Measurements from ENCODE around the gene HSP90B1. TPM values are rescaled to one million over a fixed set of nuclear protein-coding genes. Genes with fewer than 3 reads are reported as not detected.

The HSP90B1 gene
- total RNA-seq, 1 donor from 2014 or later = 666 TPM

DNA sequence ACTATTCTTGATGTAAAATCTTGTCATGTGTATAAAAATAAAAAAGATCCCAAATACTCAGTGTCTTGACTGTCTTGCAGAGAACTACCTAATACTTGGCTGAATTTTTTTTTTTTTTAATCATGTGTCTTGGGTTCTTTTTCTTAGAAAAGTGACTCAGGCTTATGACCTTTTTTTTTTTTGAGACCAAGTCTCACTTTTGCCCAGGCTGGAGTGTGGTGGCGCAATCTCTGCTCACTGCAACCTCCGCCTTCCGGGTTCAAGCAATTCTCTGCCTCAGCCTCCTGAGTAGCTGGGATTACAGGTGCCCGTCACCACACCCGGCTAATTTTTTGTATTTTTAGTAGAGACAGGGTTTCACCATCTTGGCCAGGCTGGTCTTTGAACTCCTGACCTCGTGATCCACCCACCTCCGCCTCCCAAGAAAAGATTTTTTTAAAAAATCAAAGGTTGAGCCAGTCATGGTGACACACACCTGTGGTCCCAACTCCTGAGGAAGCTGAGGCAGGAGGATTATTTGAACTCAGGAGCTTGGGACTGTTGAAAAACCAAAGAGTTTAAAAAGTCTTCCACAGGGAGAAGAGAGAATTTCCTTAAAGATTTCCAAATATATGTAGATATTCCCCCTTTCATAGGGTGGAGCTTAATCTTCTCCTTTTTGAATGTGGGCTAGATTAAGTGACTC, 17.8 kb downstream of the HSP90B1 start:
- ATAC-seq (no peak), DNase-seq (no peak)
- Histone ChIP-seq H3K4me3 (no peak overlapping the region), H3K27me3 (ENCODE audit: low read depth) (no peaks in the 10 kb centered on the region), H3K9me3 (no peaks in the 10 kb centered on the region), H3K4me1 (no peaks in the 10 kb centered on the region), H3K36me3 (peaks cover 100% of the 10 kb centered on the region), H3K27ac (no peak overlapping the region)
- TF ChIP-seq, protein P1, sequence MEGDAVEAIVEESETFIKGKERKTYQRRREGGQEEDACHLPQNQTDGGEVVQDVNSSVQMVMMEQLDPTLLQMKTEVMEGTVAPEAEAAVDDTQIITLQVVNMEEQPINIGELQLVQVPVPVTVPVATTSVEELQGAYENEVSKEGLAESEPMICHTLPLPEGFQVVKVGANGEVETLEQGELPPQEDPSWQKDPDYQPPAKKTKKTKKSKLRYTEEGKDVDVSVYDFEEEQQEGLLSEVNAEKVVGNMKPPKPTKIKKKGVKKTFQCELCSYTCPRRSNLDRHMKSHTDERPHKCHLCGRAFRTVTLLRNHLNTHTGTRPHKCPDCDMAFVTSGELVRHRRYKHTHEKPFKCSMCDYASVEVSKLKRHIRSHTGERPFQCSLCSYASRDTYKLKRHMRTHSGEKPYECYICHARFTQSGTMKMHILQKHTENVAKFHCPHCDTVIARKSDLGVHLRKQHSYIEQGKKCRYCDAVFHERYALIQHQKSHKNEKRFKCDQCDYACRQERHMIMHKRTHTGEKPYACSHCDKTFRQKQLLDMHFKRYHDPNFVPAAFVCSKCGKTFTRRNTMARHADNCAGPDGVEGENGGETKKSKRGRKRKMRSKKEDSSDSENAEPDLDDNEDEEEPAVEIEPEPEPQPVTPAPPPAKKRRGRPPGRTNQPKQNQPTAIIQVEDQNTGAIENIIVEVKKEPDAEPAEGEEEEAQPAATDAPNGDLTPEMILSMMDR (IDR thresholded peaks at IDR 0.05) = no peak
- intact Hi-C loops (cut with DNase I) = no loop called here

DNA sequence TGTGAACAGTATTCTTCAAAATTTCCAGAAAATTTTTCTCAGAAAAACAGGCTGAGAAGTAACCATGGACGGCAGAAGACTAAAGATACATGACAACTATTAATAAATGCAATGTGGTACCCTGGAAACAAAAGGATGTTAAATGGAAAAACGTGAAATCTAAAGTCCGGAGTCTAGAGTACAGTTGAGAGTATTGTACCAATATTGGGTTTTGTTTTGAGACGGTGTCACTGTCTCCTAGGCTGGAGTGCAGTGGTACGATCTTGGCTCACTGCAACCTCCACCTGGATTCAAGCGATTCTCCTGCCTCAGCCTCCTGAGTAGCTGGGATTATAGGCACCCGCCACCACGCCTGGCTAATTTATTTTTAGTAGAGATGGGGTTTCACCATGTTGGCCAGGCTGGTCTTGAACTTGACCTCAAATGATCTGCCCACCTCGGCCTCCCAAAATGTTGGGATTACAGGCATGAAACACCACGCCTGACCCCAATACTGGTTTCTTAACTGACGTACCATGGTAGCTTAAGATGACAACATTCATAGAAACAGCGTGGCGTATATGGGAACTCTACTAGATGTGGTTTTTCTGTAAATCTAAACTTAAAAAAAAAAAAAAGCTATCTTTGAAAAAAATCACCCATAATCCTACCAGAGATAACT, 18.7 kb downstream of the HSP90B1 start:
- TF ChIP-seq, protein P1 (IDR thresholded peaks at IDR 0.05) = no peak
- intact Hi-C loops (cut with DNase I) = no loop called here

GRCh38 chr12:103952497-103952896, 22.3 kb downstream of the HSP90B1 start:
- no peak overlapping the region for H3K4me3 ChIP-seq
- H3K36me3 ChIP-seq = peaks cover 73% of the 10 kb centered on the region
- H3K9me3 ChIP-seq = no peaks in the 10 kb centered on the region
- TF ChIP-seq, protein P1 (IDR thresholded peaks at IDR 0.05) = no peak
- DNase-seq (no peak), ATAC-seq (no peak)
- H3K27me3 ChIP-seq (ENCODE audit: low read depth) = no peaks in the 10 kb centered on the region
- H3K27ac ChIP-seq = no peak overlapping the region
- H3K4me1 ChIP-seq = peaks cover 17% of the 10 kb centered on the region
- intact Hi-C loops (cut with DNase I) = no loop called here

More for the DNA sequence above, 18.7 kb downstream of the HSP90B1 start:
- no peaks in the 10 kb centered on the region for H3K9me3 ChIP-seq
- no peaks in the 10 kb centered on the region for H3K27me3 ChIP-seq (ENCODE audit: low read depth)
- ATAC-seq (no peak), DNase-seq (no peak)
- no peaks in the 10 kb centered on the region for H3K4me1 ChIP-seq
- peaks cover 100% of the 10 kb centered on the region for H3K36me3 ChIP-seq
- H3K4me3 ChIP-seq = no peak overlapping the region
- H3K27ac ChIP-seq = no peak overlapping the region

- intact Hi-C loops (cut with DNase I) = no loop called here
- ATAC-seq = peak in 1 of 2 donors; percentile 2
- peaks cover 17% of the 10 kb centered on the region for H3K4me1 ChIP-seq
- peak overlapping the region; percentile 93 for H3K4me3 ChIP-seq
- TF ChIP-seq, protein P1 (IDR thresholded peaks at IDR 0.05) = no peak
- DNase-seq = no peak
- H3K36me3 ChIP-seq = peaks cover 38% of the 10 kb centered on the region
- peak overlapping the region; percentile 92 for H3K27ac ChIP-seq
- H3K9me3 ChIP-seq = no peaks in the 10 kb centered on the region
- no peaks in the 10 kb centered on the region for H3K27me3 ChIP-seq (ENCODE audit: low read depth)
These were observed 25.8 kb downstream of the HSP90B1 start for GRCh38 chr12:103955811-103956508.

- ATAC-seq (peak; percentile 58 to 72), DNase-seq (no peak)
- peaks cover 32% of the 10 kb centered on the region for H3K36me3 ChIP-seq
- no peaks in the 10 kb centered on the region for H3K9me3 ChIP-seq
- H3K27me3 ChIP-seq (ENCODE audit: low read depth) = no peaks in the 10 kb centered on the region
- intact Hi-C loops (cut with DNase I) = no loop called here
- TF ChIP-seq, protein P1 (IDR thresholded peaks at IDR 0.05) = no peak
- peak overlapping the region; percentile 92 for H3K27ac ChIP-seq
- peak overlapping the region; percentile 93 for H3K4me3 ChIP-seq
- peaks cover 17% of the 10 kb centered on the region for H3K4me1 ChIP-seq
These were observed 26.4 kb downstream of the HSP90B1 start for GRCh38 chr12:103956509-103957027.
